H1 (cell line): Measurements from ENCODE around the gene CXCL12. TPM values are rescaled to one million over a fixed set of nuclear protein-coding genes. Genes with fewer than 3 reads are reported as not detected.

ENCODE experiments used
- CTCF ChIA-PET: fragments of 300-600 bp; sonication (Branson Sonifier 250); formaldehyde crosslinking; loops from one replicate; lab custom pipeline; 2021; ENCODE audit not compliant: partially characterized antibody; lab: Charles Lee
- POLR2A ChIA-PET: fragments of 300-600 bp; sonication (Branson Sonifier 250); formaldehyde crosslinking; loops from one replicate; lab custom pipeline; 2021; ENCODE audit warnings: inconsistent platforms; ENCODE audit not compliant: partially characterized antibody; lab: Charles Lee
- DNase-seq, 2 experiments: peaks; one replicate each; pipeline versions ENCODE4 v3.0.0 to v3.0.0-alpha.2; 2010 to 2022; ENCODE audit warnings: low spot score in 2 of 2, low read depth in 1 of 2, mixed read lengths in 1 of 2
- FAIRE-seq: peaks from 2 replicates; lab custom pipeline; 2011; peaks lifted over from hg19 to GRCh38; lab: Jason Lieb, UNC
- H2AFZ ChIP-seq: 2 replicates; pipeline ENCODE4 v1.8.1; 2012; ENCODE audit warnings: low read length, inconsistent platforms
- H2AK5ac ChIP-seq: 2 replicates; pipeline ENCODE4 v1.6.1; 2013; ENCODE audit warnings: low read depth, low read length
- H2BK120ac ChIP-seq: replicated peaks from 2 replicates; pipeline ENCODE3; 2013; ENCODE audit warnings: low read depth, low read length, inconsistent platforms
- H2BK12ac ChIP-seq: 2 replicates; pipeline ENCODE4 v1.6.1; 2013; ENCODE audit warnings: low read depth, low read length
- H2BK15ac ChIP-seq: 2 replicates; pipeline ENCODE4 v1.6.1; 2013; ENCODE audit warnings: low read length
- H2BK20ac ChIP-seq: 2 replicates; pipeline ENCODE4 v1.6.1; 2013; ENCODE audit warnings: low read length
- H2BK5ac ChIP-seq: 2 replicates; pipeline ENCODE4 v1.6.1; 2013; ENCODE audit warnings: low read depth, low read length
- H3K14ac ChIP-seq: 2 replicates; pipeline ENCODE4 v1.6.1; 2013; ENCODE audit warnings: inconsistent platforms; ENCODE audit not compliant: insufficient read length
- H3K18ac ChIP-seq: 2 replicates; pipeline ENCODE4 v1.6.1; 2013; ENCODE audit warnings: low read length; ENCODE audit errors: extremely low read depth
- H3K23ac ChIP-seq: 2 replicates; pipeline ENCODE4 v1.6.1; 2013; ENCODE audit warnings: inconsistent platforms; ENCODE audit not compliant: insufficient read length
- H3K23me2 ChIP-seq: 2 replicates; pipeline ENCODE4 v1.6.1; 2013; ENCODE audit warnings: low read depth, low read length
- H3K27ac ChIP-seq: 2 replicates; pipeline ENCODE4 v1.6.1; 2011; ENCODE audit warnings: low read depth, low read length, inconsistent platforms
- H3K27me3 ChIP-seq, 4 experiments: replicated peaks in 1 of 4; 1 replicate in 1 of 4; 2 replicates in 3 of 4; pipeline versions ENCODE4 v1.6.1 to v1.8.1; 2011 to 2013; ENCODE audit warnings: low read length in 3 of 4, mild to moderate bottlenecking in 3 of 4, inconsistent platforms in 2 of 4, mixed read lengths in 2 of 4, moderate library complexity in 1 of 4; ENCODE audit not compliant: control insufficient read depth in 3 of 4, insufficient read depth in 3 of 4; ENCODE audit errors: extremely low read depth in 1 of 4
- H3K36me3 ChIP-seq, 4 experiments: 2 replicates each; pipeline versions ENCODE4 v1.6.1 to v1.8.1; 2011 to 2013; ENCODE audit warnings: mild to moderate bottlenecking in 4 of 4, low read length in 3 of 4, moderate library complexity in 2 of 4, control low read depth in 1 of 4, inconsistent platforms in 1 of 4; ENCODE audit not compliant: insufficient read depth in 4 of 4, control insufficient read depth in 2 of 4
- H3K4ac ChIP-seq: replicated peaks from 2 replicates; pipeline ENCODE3; 2013; ENCODE audit warnings: low read length, low read depth, mixed read lengths, inconsistent platforms; ENCODE audit not compliant: insufficient read length
- H3K4me1 ChIP-seq, 4 experiments: replicated peaks in 1 of 4; 1 replicate in 1 of 4; 2 replicates in 3 of 4; pipeline versions ENCODE4 v1.6.1 to v1.8.1; 2011 to 2013; ENCODE audit warnings: low read length in 3 of 4, inconsistent platforms in 2 of 4, mixed read lengths in 1 of 4; ENCODE audit not compliant: insufficient read depth in 4 of 4, control insufficient read depth in 3 of 4
- H3K4me2 ChIP-seq, 2 experiments: 2 replicates each; pipeline versions ENCODE4 v1.6.1 to v1.8.1; 2011 to 2013; ENCODE audit warnings: low read depth in 2 of 2, low read length in 2 of 2, control low read depth in 1 of 2, inconsistent platforms in 1 of 2, mild to moderate bottlenecking in 1 of 2; ENCODE audit not compliant: insufficient read depth in 1 of 2
- H3K4me3 ChIP-seq, 4 experiments: fragments of 200-600, 300-600 bp in 1 of 4; sonication (generic), shearing (Covaris generic), sonication (Bioruptor Twin) in 1 of 4; 2 replicates each; pipeline versions ENCODE4 v1.5.1 to v1.8.1; 2011 to 2016; ENCODE audit warnings: low read length in 4 of 4, low read depth in 3 of 4, control low read depth in 2 of 4, inconsistent platforms in 2 of 4, mild to moderate bottlenecking in 2 of 4, mixed read lengths in 1 of 4, moderate library complexity in 1 of 4; ENCODE audit not compliant: insufficient read depth in 2 of 4; ENCODE audit errors: extremely low read depth in 1 of 4
- H3K56ac ChIP-seq: replicated peaks from 2 replicates; pipeline ENCODE3; 2013; ENCODE audit warnings: low read depth, mild to moderate bottlenecking, mixed read lengths, low read length, inconsistent platforms; ENCODE audit not compliant: insufficient read length
- H3K79me1 ChIP-seq: 2 replicates; pipeline ENCODE4 v1.6.1; 2013; ENCODE audit warnings: low read depth, low read length, control low read depth
- H3K79me2 ChIP-seq, 2 experiments: 2 replicates each; pipeline versions ENCODE4 v1.6.1 to v1.8.1; 2012 to 2013; ENCODE audit warnings: low read length in 2 of 2, mild to moderate bottlenecking in 2 of 2, inconsistent platforms in 1 of 2; ENCODE audit not compliant: insufficient read depth in 2 of 2, control insufficient read depth in 1 of 2
- H3K9ac ChIP-seq, 4 experiments: replicated peaks in 1 of 4; 1 replicate in 1 of 4; 2 replicates in 3 of 4; pipeline versions ENCODE4 v1.6.1 to v1.8.1; 2011 to 2013; ENCODE audit warnings: low read depth in 3 of 4, low read length in 3 of 4, control low read depth in 2 of 4, mild to moderate bottlenecking in 2 of 4, moderate library complexity in 2 of 4, inconsistent platforms in 1 of 4; ENCODE audit errors: extremely low read depth in 1 of 4
- H3K9me3 ChIP-seq, 2 experiments: 2 replicates each; pipeline versions ENCODE4 v1.6.1 to v1.8.1; 2012 to 2013; ENCODE audit warnings: mild to moderate bottlenecking in 2 of 2, moderate library complexity in 2 of 2, control low read depth in 1 of 2, inconsistent platforms in 1 of 2, low read depth in 1 of 2, low read length in 1 of 2, mixed read lengths in 1 of 2; ENCODE audit not compliant: insufficient read depth in 2 of 2
- H4K20me1 ChIP-seq, 2 experiments: replicated peaks in 1 of 2; 2 replicates each; pipeline versions ENCODE3 to v1.8.1; 2011 to 2013; ENCODE audit warnings: inconsistent platforms in 2 of 2, low read length in 2 of 2, mild to moderate bottlenecking in 1 of 2; ENCODE audit not compliant: insufficient read depth in 2 of 2, control insufficient read depth in 1 of 2
- H4K5ac ChIP-seq: 2 replicates; pipeline ENCODE4 v1.6.1; 2013; ENCODE audit warnings: low read length, low read depth, mixed read lengths, inconsistent platforms; ENCODE audit not compliant: insufficient read length
- H4K8ac ChIP-seq: 2 replicates; pipeline ENCODE4 v1.8.0; 2013; ENCODE audit warnings: mild to moderate bottlenecking, moderate library complexity, low read length, inconsistent platforms; ENCODE audit not compliant: insufficient read depth; ENCODE audit errors: extremely low read depth
- H4K91ac ChIP-seq: replicated peaks from 2 replicates; pipeline ENCODE3; 2013; ENCODE audit warnings: low read length, mixed read lengths, inconsistent platforms; ENCODE audit not compliant: insufficient read length
- CBX8 ChIP-seq: fragments of 300-800, 300-1000 bp; sonication (generic); IDR thresholded peaks from 2 replicates; pipeline ENCODE4 v1.7.1; 2016; ENCODE audit warnings: low read depth, low read length, borderline replicate concordance
- CHD1 ChIP-seq: IDR thresholded peaks from 2 replicates; pipeline ENCODE4 v1.6.1; 2012; ENCODE audit warnings: low read depth, low read length, improper control_type of control experiment
- EP300 ChIP-seq, 2 experiments: IDR thresholded peaks; 1 replicate in 1 of 2; 2 replicates in 1 of 2; pipeline ENCODE4 v1.6.1; 2011 to 2012; ENCODE audit warnings: low read depth in 2 of 2, low read length in 2 of 2, mild to moderate bottlenecking in 2 of 2, borderline replicate concordance in 1 of 2, inconsistent platforms in 1 of 2, moderate library complexity in 1 of 2
- PHF8 ChIP-seq: fragments of 200-600 bp; sonication (generic); conservative IDR thresholded peaks from 2 replicates; pipeline ENCODE4 v1.7.1; 2012; ENCODE audit warnings: low read depth, mild to moderate bottlenecking, inconsistent platforms, low read length, moderate library complexity
- RFX5 ChIP-seq: IDR thresholded peaks from 2 replicates; pipeline ENCODE4 v1.6.1; 2011; ENCODE audit warnings: low read depth, low read length, improper control_type of control experiment, borderline replicate concordance
- RNF2 ChIP-seq: fragments of 200-900, 300-1000 bp; sonication (generic); IDR thresholded peaks from 2 replicates; pipeline ENCODE4 v1.7.1; 2016; ENCODE audit warnings: borderline replicate concordance, low read depth, mild to moderate bottlenecking, antibody characterized with exemption, low read length; ENCODE audit not compliant: poor library complexity, severe bottlenecking; ENCODE audit errors: missing control alignments
- SAP30 ChIP-seq: fragments of 300-600 bp; sonication (generic); IDR thresholded peaks from 2 replicates; pipeline ENCODE4 v1.7.1; 2012; ENCODE audit warnings: low read length, moderate library complexity, mild to moderate bottlenecking, inconsistent platforms; ENCODE audit not compliant: insufficient read depth, insufficient replicate concordance
- USF2 ChIP-seq: IDR thresholded peaks from 2 replicates; pipeline ENCODE4 v1.6.1; 2011; ENCODE audit warnings: low read length, improper control_type of control experiment
- WGBS, 2 experiments: shearing (Covaris generic) in 1 of 2; methylation state at CpG; one replicate each; pipeline versions ENCODE4 v1.1.6 to v1.1.7; 2013 to 2015; ENCODE audit warnings: low lambda C conversion rate in 2 of 2, mixed read lengths in 2 of 2, inconsistent platforms in 1 of 2, low coverage in 1 of 2, missing lambda C conversion rate in 1 of 2; ENCODE audit not compliant: insufficient replicate concordance in 2 of 2, insufficient coverage in 1 of 2, insufficient read length in 1 of 2; ENCODE audit errors: extremely low coverage in 1 of 2, missing lambda C conversion rate in 1 of 2; 5-methylcytosine and 5-hydroxymethylcytosine counted together
- polyA plus RNA-seq, 7 experiments: library from polyadenylated mRNA; depleted of rRNA in 3 of 7; stranded (reverse) in 5 of 7; unstranded in 2 of 7; fragments of >200 nt in 5 of 7; fragments of 200-250 nt in 2 of 7; gene quantifications; 1 replicate in 5 of 7; 2 replicates in 1 of 7; 4 replicates in 1 of 7; pipeline versions ENCODE4 v1.2.1 to v1.2.3, GENCODE V29; 2011 to 2013; ENCODE audit warnings: missing spikeins in 2 of 7, mixed read lengths in 2 of 7
- total RNA-seq: library from RNA; stranded (reverse); fragmentation: NEBNext Ultra II Directional; extraction: Animal tissue kit (Norgen Biotek cat#: 25700); gene quantifications from 2 replicates; pipeline ENCODE4 v1.2.1, GENCODE V29; 2021

Gene CXCL12
- total and polyA plus RNA-seq, 2 of the 8 experiments (the other 6 are each of a cell fraction or from before 2014, with no cell fraction given): 51.4 to 53.8 TPM

GRCh38 chr10:44424298-44424697 lies 39.4 kb upstream of the CXCL12 start:
- no peaks in the 10 kb centered on the region for H3K79me1 ChIP-seq
- no peak for DNase-seq
- H3K4me2 ChIP-seq: no peak overlapping the region
- no peak overlapping the region for H2BK5ac ChIP-seq
- 83% methylated on average over 5 of the region's 5 CpGs; no CpG with 5 or more reads in 1 of the 2 experiments for WGBS, 2 experiments
- H3K9ac ChIP-seq: no peak overlapping the region
- FAIRE-seq: no peak
- no peaks in the 10 kb centered on the region for H4K20me1 ChIP-seq
- H3K4me3 ChIP-seq: no peak overlapping the region
- 0 out of 4 replicates have a peak, but pooled peaks cover 0 to 3% of the 10 kb centered on the region in 2 experiments for H3K9me3 ChIP-seq
- H3K23ac ChIP-seq: no peak overlapping the region
- H3K18ac ChIP-seq: peak overlapping the region; percentile 39; the same call in 1 of the 2 replicates
- no peak overlapping the region for H3K27ac ChIP-seq
- no peak overlapping the region for H4K8ac ChIP-seq
- H3K4me1 ChIP-seq: 0 out of 7 replicates have a peak, but pooled peaks cover 0 to 2% (median 0%) of the 10 kb centered on the region in 4 experiments
- TF ChIP-seq SAP30 (no peak), EP300 (IDR thresholded peaks at IDR 0.05; ENCODE audit: borderline replicate concordance in 1 of 2, low read depth in 2 of 2, low read length in 2 of 2) (no peak), RNF2 (no peak), CHD1 (no peak), RFX5 (no peak), CBX8 (no peak), USF2 (no peak), PHF8 (no peak)
- CTCF ChIA-PET: interaction anchor here (0.9 to 1.0 kb wide), 2 partner anchors 38 to 116 kb away, joined by 3 read pairs; no protein-coding TSS in a partner anchor
- H3K14ac ChIP-seq: no peak overlapping the region
- no peaks in the 10 kb centered on the region for H3K36me3 ChIP-seq
- no peaks in the 10 kb centered on the region for H3K79me2 ChIP-seq
- no peak overlapping the region for H2AK5ac ChIP-seq
- no peak overlapping the region for H4K5ac ChIP-seq
- H3K56ac ChIP-seq: no peak overlapping the region
- H2BK20ac ChIP-seq: no peak overlapping the region
- H3K4ac ChIP-seq: no peak overlapping the region
- H4K91ac ChIP-seq: no peak overlapping the region
- no peaks in the 10 kb centered on the region; the same call in 1 of the 2 replicates for H3K23me2 ChIP-seq
- H2BK120ac ChIP-seq: no peak overlapping the region
- no peak overlapping the region for H2AFZ ChIP-seq
- no peak overlapping the region for H2BK12ac ChIP-seq
- POLR2A ChIA-PET: interaction anchor here (0.8 kb wide), 1 partner anchor 42 kb away, joined by 4 read pairs; no protein-coding TSS in a partner anchor
- H3K27me3 ChIP-seq: no peaks in the 10 kb centered on the region
- H2BK15ac ChIP-seq: no peak overlapping the region
